ENCODE data around the gene CHCHD3. TPM values are rescaled to one million over a fixed set of nuclear protein-coding genes. Genes with fewer than 3 reads are reported as not detected.

CHCHD3 gene
- total and polyA plus RNA-seq, 4 donors: 48.8 to 71.0 (median 58.7) TPM

DNA sequence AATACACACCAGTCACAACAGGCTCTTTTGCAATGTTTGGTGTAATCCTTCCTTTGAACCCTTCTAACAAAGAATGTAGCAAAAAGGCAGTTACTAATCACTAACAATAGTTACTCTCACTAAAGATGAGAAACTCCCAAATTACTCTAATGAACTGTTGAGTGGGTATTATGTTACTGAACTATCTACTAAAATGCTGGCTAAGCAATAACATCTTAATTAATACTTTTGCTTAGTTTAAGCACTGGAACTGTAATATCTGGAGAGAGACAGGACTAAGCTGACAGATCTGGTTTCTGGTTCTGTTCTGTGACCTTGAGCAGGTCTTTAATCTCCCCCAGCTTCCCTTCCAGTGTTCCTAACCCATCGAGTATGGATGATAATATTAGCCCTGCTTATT, 241.7 kb downstream of the CHCHD3 start:
- Histone ChIP-seq H3K27me3 (ENCODE audit: control insufficient read depth, insufficient read depth, low read length) (no peaks in the 10 kb centered on the region), H3K27ac (ENCODE audit: low read depth, low read length) (no peak overlapping the region), H3K4me3 (ENCODE audit: low read depth, low read length) (no peak overlapping the region), H3K36me3 (ENCODE audit: control insufficient read depth, insufficient read depth, low read length) (no peaks in the 10 kb centered on the region), H3K4me1 (ENCODE audit: control insufficient read depth, insufficient read depth, low read length) (no peaks in the 10 kb centered on the region), H3K9me3 (ENCODE audit: control insufficient read depth, insufficient read depth, low read length) (no peaks in the 10 kb centered on the region)
- no CpG with 5 or more reads among the region's 1 CpG for WGBS (ENCODE audit: insufficient coverage)
- DNase-seq (ENCODE audit: low read depth in 4 of 6, low spot score in 6 of 6): no peak

- H3K9me3 ChIP-seq (ENCODE audit: control insufficient read depth, insufficient read depth, low read length): no peaks in the 10 kb centered on the region
Observed at GRCh38 chr7:132838313-132838712, 243.6 kb downstream of the CHCHD3 start.

DNA sequence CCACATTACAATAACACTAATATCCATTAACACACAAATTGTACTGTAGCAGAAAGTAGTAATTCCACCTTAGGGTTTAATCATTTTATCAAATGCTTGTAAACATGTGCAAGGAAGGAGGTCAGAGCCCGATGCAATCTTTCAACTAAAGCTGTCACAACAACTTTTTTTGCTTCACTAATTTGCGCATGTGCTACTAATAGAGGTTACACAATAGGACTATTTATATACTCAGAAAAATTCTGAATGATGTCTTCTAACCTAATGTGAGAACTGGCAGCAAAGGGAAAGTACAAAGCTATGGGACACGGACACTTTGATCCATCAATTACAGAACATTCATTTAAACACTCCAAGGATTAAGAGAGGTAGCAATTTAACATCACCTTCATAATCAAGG, 244.4 kb downstream of the CHCHD3 start:
- no CpG with 5 or more reads among the region's 3 CpGs for WGBS (ENCODE audit: insufficient coverage)
- H3K27ac ChIP-seq (ENCODE audit: low read depth, low read length): no peak overlapping the region
- DNase-seq (ENCODE audit: low read depth in 4 of 6, low spot score in 6 of 6): no peak

More at GRCh38 chr7:132838313-132838712, 243.6 kb downstream of the CHCHD3 start:
- Histone ChIP-seq H3K4me3 (ENCODE audit: low read depth, low read length) (no peak overlapping the region), H3K36me3 (ENCODE audit: control insufficient read depth, insufficient read depth, low read length) (peaks cover 2% of the 10 kb centered on the region), H3K4me1 (ENCODE audit: control insufficient read depth, insufficient read depth, low read length) (no peaks in the 10 kb centered on the region), H3K27ac (ENCODE audit: low read depth, low read length) (no peak overlapping the region), H3K27me3 (ENCODE audit: control insufficient read depth, insufficient read depth, low read length) (no peaks in the 10 kb centered on the region)
- no CpG with 5 or more reads among the region's 3 CpGs for WGBS (ENCODE audit: insufficient coverage)
- DNase-seq (ENCODE audit: low read depth in 4 of 6, low spot score in 6 of 6): no peak

GRCh38 chr7:132836746-132837145, 245.1 kb downstream of the CHCHD3 start:
- no peak for DNase-seq (ENCODE audit: low read depth in 4 of 6, low spot score in 6 of 6)
- Histone ChIP-seq H3K4me1 (ENCODE audit: control insufficient read depth, insufficient read depth, low read length) (no peaks in the 10 kb centered on the region), H3K36me3 (ENCODE audit: control insufficient read depth, insufficient read depth, low read length) (peaks cover 2% of the 10 kb centered on the region), H3K9me3 (ENCODE audit: control insufficient read depth, insufficient read depth, low read length) (no peaks in the 10 kb centered on the region), H3K4me3 (ENCODE audit: low read depth, low read length) (no peak overlapping the region), H3K27me3 (ENCODE audit: control insufficient read depth, insufficient read depth, low read length) (no peaks in the 10 kb centered on the region), H3K27ac (ENCODE audit: low read depth, low read length) (no peak overlapping the region)
- WGBS (ENCODE audit: insufficient coverage): no CpG with 5 or more reads among the region's 1 CpG

More for the DNA sequence above, 244.4 kb downstream of the CHCHD3 start:
- Histone ChIP-seq H3K36me3 (ENCODE audit: control insufficient read depth, insufficient read depth, low read length) (peaks cover 2% of the 10 kb centered on the region), H3K4me1 (ENCODE audit: control insufficient read depth, insufficient read depth, low read length) (no peaks in the 10 kb centered on the region), H3K27me3 (ENCODE audit: control insufficient read depth, insufficient read depth, low read length) (no peaks in the 10 kb centered on the region), H3K9me3 (ENCODE audit: control insufficient read depth, insufficient read depth, low read length) (no peaks in the 10 kb centered on the region), H3K4me3 (ENCODE audit: low read depth, low read length) (no peak overlapping the region)

DNA sequence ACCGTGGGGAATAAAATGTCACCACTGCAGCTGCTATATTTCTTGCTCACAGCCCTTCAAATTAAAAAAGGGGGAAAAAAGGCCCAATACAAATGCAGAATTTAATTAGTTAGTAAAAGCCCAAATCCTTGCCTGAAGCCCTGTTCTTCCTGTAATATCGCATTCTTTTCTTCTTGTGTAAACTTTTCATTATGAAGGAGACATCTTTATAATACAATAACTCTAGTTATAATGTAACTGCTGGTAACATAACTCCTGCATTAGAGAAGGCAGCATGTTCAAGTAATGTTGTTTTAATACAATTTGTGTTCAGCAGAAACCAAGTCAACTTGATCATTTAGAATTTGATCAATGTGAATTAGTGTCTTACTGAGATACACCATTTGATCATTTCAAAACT, 250.9 kb downstream of the CHCHD3 start:
- DNase-seq (ENCODE audit: low read depth in 4 of 6, low spot score in 6 of 6): no peak

GRCh38 chr7:132828502-132828901, 253.4 kb downstream of the CHCHD3 start:
- H3K9me3 ChIP-seq (ENCODE audit: control insufficient read depth, insufficient read depth, low read length): no peaks in the 10 kb centered on the region
- no peaks in the 10 kb centered on the region for H3K36me3 ChIP-seq (ENCODE audit: control insufficient read depth, insufficient read depth, low read length)
- H3K4me3 ChIP-seq (ENCODE audit: low read depth, low read length): no peak overlapping the region
- no peak for DNase-seq (ENCODE audit: low read depth in 4 of 6, low spot score in 6 of 6)
- no peaks in the 10 kb centered on the region for H3K27me3 ChIP-seq (ENCODE audit: control insufficient read depth, insufficient read depth, low read length)
- no peak overlapping the region for H3K27ac ChIP-seq (ENCODE audit: low read depth, low read length)
- H3K4me1 ChIP-seq (ENCODE audit: control insufficient read depth, insufficient read depth, low read length): no peaks in the 10 kb centered on the region

More for the DNA sequence above, 250.9 kb downstream of the CHCHD3 start:
- H3K9me3 ChIP-seq (ENCODE audit: control insufficient read depth, insufficient read depth, low read length): no peaks in the 10 kb centered on the region
- no CpG with 5 or more reads among the region's 2 CpGs for WGBS (ENCODE audit: insufficient coverage)
- H3K4me1 ChIP-seq (ENCODE audit: control insufficient read depth, insufficient read depth, low read length): no peaks in the 10 kb centered on the region
- peaks cover 2% of the 10 kb centered on the region for H3K36me3 ChIP-seq (ENCODE audit: control insufficient read depth, insufficient read depth, low read length)
- no peak overlapping the region for H3K4me3 ChIP-seq (ENCODE audit: low read depth, low read length)
- no peaks in the 10 kb centered on the region for H3K27me3 ChIP-seq (ENCODE audit: control insufficient read depth, insufficient read depth, low read length)
- no peak overlapping the region for H3K27ac ChIP-seq (ENCODE audit: low read depth, low read length)

GRCh38 chr7:132825932-132826835, 255.7 kb downstream of the CHCHD3 start:
- WGBS (ENCODE audit: insufficient coverage): 83% methylated on average over 2 of the region's 6 CpGs
- H3K27ac ChIP-seq (ENCODE audit: low read depth, low read length): no peak overlapping the region
- no peaks in the 10 kb centered on the region for H3K27me3 ChIP-seq (ENCODE audit: control insufficient read depth, insufficient read depth, low read length)
- no peak overlapping the region for H3K4me3 ChIP-seq (ENCODE audit: low read depth, low read length)
- H3K36me3 ChIP-seq (ENCODE audit: control insufficient read depth, insufficient read depth, low read length): no peaks in the 10 kb centered on the region
- DNase-seq (ENCODE audit: low read depth in 4 of 6, low spot score in 6 of 6): peak in 3 of 6 donors; percentile 22 to 80 (median 70)
- H3K9me3 ChIP-seq (ENCODE audit: control insufficient read depth, insufficient read depth, low read length): no peaks in the 10 kb centered on the region
- no peaks in the 10 kb centered on the region for H3K4me1 ChIP-seq (ENCODE audit: control insufficient read depth, insufficient read depth, low read length)

DNA sequence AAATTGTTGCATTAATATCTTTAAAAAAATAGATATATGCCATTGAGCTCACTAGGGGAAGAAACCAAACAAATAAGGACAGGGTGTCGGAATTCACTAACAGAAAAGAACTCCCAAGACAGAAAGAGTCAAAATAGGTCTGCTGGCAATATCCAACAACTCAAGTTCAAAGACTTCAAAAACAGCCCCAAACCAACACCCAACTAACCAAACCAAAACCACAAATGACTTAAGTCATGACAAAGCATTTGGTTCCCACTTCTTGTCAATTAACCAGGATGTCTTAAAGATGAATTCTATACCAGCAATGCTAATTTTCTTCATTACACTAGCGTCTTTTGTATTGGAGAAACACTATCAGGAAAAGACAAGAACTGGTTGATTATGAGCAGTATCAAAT, 256.7 kb downstream of the CHCHD3 start:
- Histone ChIP-seq H3K4me3 (ENCODE audit: low read depth, low read length) (no peak overlapping the region), H3K4me1 (ENCODE audit: control insufficient read depth, insufficient read depth, low read length) (no peaks in the 10 kb centered on the region), H3K9me3 (ENCODE audit: control insufficient read depth, insufficient read depth, low read length) (no peaks in the 10 kb centered on the region), H3K36me3 (ENCODE audit: control insufficient read depth, insufficient read depth, low read length) (no peaks in the 10 kb centered on the region), H3K27ac (ENCODE audit: low read depth, low read length) (no peak overlapping the region), H3K27me3 (ENCODE audit: control insufficient read depth, insufficient read depth, low read length) (no peaks in the 10 kb centered on the region)
- no CpG with 5 or more reads among the region's 2 CpGs for WGBS (ENCODE audit: insufficient coverage)
- DNase-seq (ENCODE audit: low read depth in 4 of 6, low spot score in 6 of 6): no peak

GRCh38 chr7:132819648-132820047, 262.2 kb downstream of the CHCHD3 start:
- H3K36me3 ChIP-seq (ENCODE audit: control insufficient read depth, insufficient read depth, low read length): peaks cover 2% of the 10 kb centered on the region
- 97% methylated on average over 6 of the region's 7 CpGs for WGBS (ENCODE audit: insufficient coverage)
- H3K4me3 ChIP-seq (ENCODE audit: low read depth, low read length): no peak overlapping the region
- DNase-seq (ENCODE audit: low read depth in 4 of 6, low spot score in 6 of 6): no peak
- no peaks in the 10 kb centered on the region for H3K27me3 ChIP-seq (ENCODE audit: control insufficient read depth, insufficient read depth, low read length)
- no peak overlapping the region for H3K27ac ChIP-seq (ENCODE audit: low read depth, low read length)
- H3K9me3 ChIP-seq (ENCODE audit: control insufficient read depth, insufficient read depth, low read length): no peaks in the 10 kb centered on the region
- no peaks in the 10 kb centered on the region for H3K4me1 ChIP-seq (ENCODE audit: control insufficient read depth, insufficient read depth, low read length)

GRCh38 chr7:132817949-132818348, 263.9 kb downstream of the CHCHD3 start:
- peak in 1 of 6 donors; percentile 71 for DNase-seq (ENCODE audit: low read depth in 4 of 6, low spot score in 6 of 6)
- WGBS (ENCODE audit: insufficient coverage): no CpG with 5 or more reads among the region's 5 CpGs

More at GRCh38 chr7:132817949-132818348, 263.9 kb downstream of the CHCHD3 start:
- H3K4me3 ChIP-seq (ENCODE audit: low read depth, low read length): no peak overlapping the region
- no peaks in the 10 kb centered on the region for H3K9me3 ChIP-seq (ENCODE audit: control insufficient read depth, insufficient read depth, low read length)
- peaks cover 2% of the 10 kb centered on the region for H3K36me3 ChIP-seq (ENCODE audit: control insufficient read depth, insufficient read depth, low read length)
- no peaks in the 10 kb centered on the region for H3K4me1 ChIP-seq (ENCODE audit: control insufficient read depth, insufficient read depth, low read length)
- H3K27ac ChIP-seq (ENCODE audit: low read depth, low read length): no peak overlapping the region
- H3K27me3 ChIP-seq (ENCODE audit: control insufficient read depth, insufficient read depth, low read length): no peaks in the 10 kb centered on the region

Data from spinal cord (tissue), 10 donors.